Endothelial cell of umbilical vein (primary cell): ENCODE data around the gene CC2D2B.

Source experiments
- CTCF ChIP-seq, 2 donors: IDR thresholded peaks; 1 replicate in 1 of 2; 2 replicates in 1 of 2; pipeline ENCODE4 v1.5.1; 2011; ENCODE audit warnings: low read length in 2 of 2, mild to moderate bottlenecking in 2 of 2, moderate library complexity in 2 of 2, control low read depth in 1 of 2, inconsistent platforms in 1 of 2, low read depth in 1 of 2; ENCODE audit not compliant: insufficient read depth in 1 of 2; ENCODE audit errors: extremely low read depth in 1 of 2
- POLR2A ChIP-seq: IDR thresholded peaks from 2 replicates; pipeline ENCODE4 v1.6.1; 2012; ENCODE audit warnings: low read depth, mild to moderate bottlenecking, control low read depth, low read length
- POLR2AphosphoS5 ChIP-seq: IDR thresholded peaks from 2 replicates; pipeline ENCODE4 v1.6.1; 2012; ENCODE audit warnings: low read depth, mild to moderate bottlenecking, control low read depth, low read length, moderate library complexity; ENCODE audit not compliant: insufficient read depth

GRCh38 chr10:95908450-95908849 is 675 bp downstream of the CC2D2B start:
- TF ChIP-seq POLR2AphosphoS5 = no peak
- TF ChIP-seq CTCF (IDR thresholded peaks at IDR 0.05; ENCODE audit: extremely low read depth in 1 of 2, insufficient read depth in 1 of 2, low read depth in 1 of 2, low read length in 2 of 2) = no peak
- TF ChIP-seq POLR2A = no peak
